ENCODE data around the gene IFT52.
"Not testable (repeated sequence)": the region's sequence is repeated elsewhere in the genome, so short reads cannot be mapped to it uniquely, and the experiment has no call there.

The IFT52 gene

GRCh38 chr20:43651650-43652184 is 61.0 kb downstream of the IFT52 start:
- not testable (repeated sequence) for DNase-seq (ENCODE audit: low spot score)

- no peak for DNase-seq (ENCODE audit: low spot score)
These were observed 63.2 kb downstream of the IFT52 start for GRCh38 chr20:43653966-43654365.

GRCh38 chr20:43655176-43655575 is 64.4 kb downstream of the IFT52 start:
- not testable (repeated sequence) for DNase-seq (ENCODE audit: low spot score)

GRCh38 chr20:43655937-43656336 is 65.2 kb downstream of the IFT52 start:
- peak; percentile 2 for DNase-seq (ENCODE audit: low spot score)

GRCh38 chr20:43658069-43658722 is 67.5 kb downstream of the IFT52 start:
- no peak for DNase-seq (ENCODE audit: low spot score)

GRCh38 chr20:43658723-43659419 is 68.1 kb downstream of the IFT52 start:
- DNase-seq (ENCODE audit: low spot score) = peak; percentile 57

GRCh38 chr20:43662943-43663655 is 72.4 kb downstream of the IFT52 start:
- DNase-seq (ENCODE audit: low spot score) = peak; percentile 1

GRCh38 chr20:43665466-43666176 is 74.9 kb downstream of the IFT52 start:
- DNase-seq (ENCODE audit: low spot score) = peak; percentile 11

GRCh38 chr20:43666376-43667328 is 75.9 kb downstream of the IFT52 start, which contains the start of gene MYBL2:
Gene MYBL2, plus strand, starts transcription at chr20:43667114. Its CDS starts 170 bp downstream, at chr20:43667284.
- DNase-seq (ENCODE audit: low spot score) = peak; percentile 84

GRCh38 chr20:43667341-43668132 is 76.8 kb downstream of the IFT52 start:
- peak; percentile 91 for DNase-seq (ENCODE audit: low spot score)

- peak; percentile 13 for DNase-seq (ENCODE audit: low spot score)
These were observed 78.6 kb downstream of the IFT52 start for GRCh38 chr20:43669332-43669731.

- no peak for DNase-seq (ENCODE audit: low spot score)
These were observed 79.7 kb downstream of the IFT52 start for GRCh38 chr20:43670423-43670822.

- no peak for DNase-seq (ENCODE audit: low spot score)
These were observed 85.6 kb downstream of the IFT52 start for GRCh38 chr20:43676368-43676767.

- peak; percentile 63 for DNase-seq (ENCODE audit: low spot score)
These were observed 90.2 kb downstream of the IFT52 start for GRCh38 chr20:43680981-43681380.

- DNase-seq (ENCODE audit: low spot score) = peak; percentile 96
These were observed 90.8 kb downstream of the IFT52 start for GRCh38 chr20:43681468-43681942.

GRCh38 chr20:43681991-43682410 is 91.3 kb downstream of the IFT52 start:
- DNase-seq (ENCODE audit: low spot score) = peak; percentile 98

GRCh38 chr20:43682446-43682845 is 91.7 kb downstream of the IFT52 start:
- DNase-seq (ENCODE audit: low spot score) = no peak

GRCh38 chr20:43686820-43687219 is 96.1 kb downstream of the IFT52 start:
- no peak for DNase-seq (ENCODE audit: low spot score)

GRCh38 chr20:43689165-43689564 is 98.4 kb downstream of the IFT52 start:
- DNase-seq (ENCODE audit: low spot score) = no peak

Measured in NAMALWA (cell line).